Urinary bladder (tissue), 4 donors: ENCODE measurements around the gene PAPPA. TPM values are rescaled to one million over a fixed set of nuclear protein-coding genes. Genes with fewer than 3 reads are reported as not detected.

Source experiments
- DNase-seq: peaks from one replicate; pipeline ENCODE4 v3.0.0-alpha.2; 2015; ENCODE audit errors: extremely low spot score
- H3K27ac ChIP-seq: one replicate; pipeline ENCODE4 v1.5.1; 2013; ENCODE audit warnings: low read depth, mild to moderate bottlenecking, moderate library complexity
- H3K36me3 ChIP-seq: one replicate; pipeline ENCODE4 v1.6.1; 2013; ENCODE audit warnings: mild to moderate bottlenecking, moderate library complexity; ENCODE audit not compliant: insufficient read depth
- H3K4me1 ChIP-seq: one replicate; pipeline ENCODE4 v1.6.1; 2013; ENCODE audit warnings: mild to moderate bottlenecking, moderate library complexity; ENCODE audit not compliant: insufficient read depth
- H3K4me3 ChIP-seq: one replicate; pipeline ENCODE4 v1.5.1; 2013; ENCODE audit warnings: low read depth, low read length
- WGBS: extraction: QIAGEN DNeasy Blood & Tissue Kit; methylation state at CpG from one replicate; pipeline ENCODE4 v1.1.7; 2013; 5-methylcytosine and 5-hydroxymethylcytosine counted together
- polyA plus RNA-seq: library from polyadenylated mRNA; stranded (reverse); fragments of 200-250 nt; gene quantifications from one replicate; pipeline ENCODE4 v1.2.3, GENCODE V29; 2013
- total RNA-seq: library from RNA; depleted of rRNA; stranded (reverse); fragments of >200 nt; gene quantifications from one replicate; pipeline ENCODE4 v1.2.3, GENCODE V29; 2014
- donor health status: healthy with polysubstance abuse.
- donor health status: healthy.

PAPPA gene
- total and polyA plus RNA-seq, 2 donors: 4.2 to 5.9 TPM

DNA sequence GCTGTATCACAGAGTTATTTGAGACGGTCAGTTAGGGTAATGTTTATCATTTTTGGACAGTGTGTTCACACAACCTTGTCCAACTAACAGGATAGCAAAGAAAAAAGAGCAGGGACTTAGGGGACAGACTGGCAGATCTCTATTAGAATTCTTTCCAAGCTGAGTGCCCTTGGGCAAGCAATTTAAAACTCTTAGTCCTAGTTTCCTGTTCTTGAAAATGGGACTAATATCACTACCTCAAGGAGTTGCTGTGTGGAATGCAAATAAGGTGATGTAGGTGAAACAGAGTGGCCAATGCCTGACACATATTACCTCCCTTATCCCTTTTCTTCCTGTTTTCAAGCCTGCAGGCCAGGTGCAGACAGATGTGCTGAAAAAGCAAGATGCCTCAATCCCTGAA, 186.7 kb downstream of the PAPPA start:
- no peak for DNase-seq
- Histone ChIP-seq H3K4me1 (no peaks in the 10 kb centered on the region), H3K36me3 (no peaks in the 10 kb centered on the region), H3K27ac (no peak overlapping the region), H3K4me3 (no peak overlapping the region)
- WGBS: 45% methylated on average over 1 of the region's 1 CpG

GRCh38 chr9:116342061-116342460, 188.5 kb downstream of the PAPPA start:
- H3K27ac ChIP-seq: no peak overlapping the region
- no peak overlapping the region for H3K4me3 ChIP-seq
- 83% methylated on average over 1 of the region's 1 CpG for WGBS
- no peaks in the 10 kb centered on the region for H3K4me1 ChIP-seq
- H3K36me3 ChIP-seq: no peaks in the 10 kb centered on the region
- no peak for DNase-seq

DNA sequence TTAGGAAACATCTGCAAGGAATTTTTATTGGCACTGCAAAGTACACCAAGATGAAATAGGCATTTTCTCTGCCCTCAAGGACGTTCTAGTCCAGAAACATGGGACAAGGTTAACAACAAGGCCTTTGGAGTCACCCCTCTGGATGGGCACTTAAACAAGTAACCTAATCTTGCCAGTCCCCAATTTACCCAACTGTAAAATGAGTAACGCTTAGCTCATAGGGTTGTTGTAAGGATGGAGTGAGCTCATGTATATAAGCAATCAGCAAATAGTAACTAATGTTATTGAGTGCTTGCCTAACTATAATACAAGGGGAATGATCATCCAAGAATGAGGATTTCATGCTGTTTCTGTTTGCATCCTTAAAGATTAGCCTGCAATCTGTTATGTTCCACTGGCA, 189.3 kb downstream of the PAPPA start:
- no peak for DNase-seq
- H3K4me3 ChIP-seq: no peak overlapping the region
- H3K36me3 ChIP-seq: no peaks in the 10 kb centered on the region
- H3K27ac ChIP-seq: no peak overlapping the region
- 73% methylated on average over 2 of the region's 2 CpGs for WGBS
- no peaks in the 10 kb centered on the region for H3K4me1 ChIP-seq

DNA sequence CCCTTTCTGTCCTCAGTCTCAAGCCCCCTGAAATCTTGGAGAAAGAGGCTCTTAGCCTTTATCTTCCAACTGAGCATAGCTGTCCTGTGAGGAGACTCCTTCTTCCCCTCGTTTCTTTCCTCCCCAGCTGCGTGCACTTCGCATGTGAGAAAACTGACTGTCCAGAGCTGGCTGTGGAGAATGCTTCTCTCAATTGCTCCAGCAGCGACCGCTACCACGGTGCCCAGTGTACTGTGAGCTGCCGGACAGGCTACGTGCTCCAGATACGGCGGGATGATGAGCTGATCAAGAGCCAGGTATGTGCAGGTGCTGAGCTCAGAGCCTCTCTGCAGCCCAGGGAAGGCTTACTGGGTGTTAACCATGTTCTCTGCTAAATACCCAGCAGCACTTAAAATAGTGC, 190.8 kb downstream of the PAPPA start:
- H3K36me3 ChIP-seq: no peaks in the 10 kb centered on the region
- no peak overlapping the region for H3K4me3 ChIP-seq
- no peak overlapping the region for H3K27ac ChIP-seq
- WGBS: 88% methylated on average over 10 of the region's 10 CpGs
- no peaks in the 10 kb centered on the region for H3K4me1 ChIP-seq
- DNase-seq: no peak

DNA sequence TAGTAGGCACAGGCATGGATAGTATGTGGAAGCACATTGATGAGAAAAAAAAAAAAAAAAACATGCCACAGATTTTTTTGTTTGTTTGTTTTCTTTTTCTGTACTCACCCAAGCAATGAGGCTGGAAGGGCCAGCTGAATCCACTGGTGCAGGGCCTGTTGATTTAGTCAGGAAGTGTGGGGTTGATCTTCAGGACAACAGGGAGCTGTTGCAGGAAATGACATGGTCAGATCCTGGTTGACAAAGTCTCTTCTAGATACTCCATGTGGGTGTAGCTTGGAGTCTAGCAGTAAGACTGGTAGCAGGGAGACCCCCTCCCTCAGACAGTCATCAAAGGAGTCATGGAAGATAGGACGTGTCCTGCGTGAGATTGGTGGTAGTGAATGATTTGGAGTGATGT, 191.8 kb downstream of the PAPPA start:
- no peak overlapping the region for H3K4me3 ChIP-seq
- no peaks in the 10 kb centered on the region for H3K4me1 ChIP-seq
- H3K36me3 ChIP-seq: no peaks in the 10 kb centered on the region
- DNase-seq: no peak
- WGBS: 86% methylated on average over 2 of the region's 2 CpGs
- H3K27ac ChIP-seq: no peak overlapping the region

GRCh38 chr9:116345817-116346216, 192.2 kb downstream of the PAPPA start:
- DNase-seq: no peak
- H3K36me3 ChIP-seq: no peaks in the 10 kb centered on the region
- 48% methylated on average over 3 of the region's 3 CpGs for WGBS
- no peak overlapping the region for H3K4me3 ChIP-seq
- H3K4me1 ChIP-seq: no peaks in the 10 kb centered on the region
- no peak overlapping the region for H3K27ac ChIP-seq

GRCh38 chr9:116349684-116350083, 196.1 kb downstream of the PAPPA start:
- 87% methylated on average over 6 of the region's 6 CpGs for WGBS
- DNase-seq: no peak
- Histone ChIP-seq H3K36me3 (no peaks in the 10 kb centered on the region), H3K4me3 (no peak overlapping the region), H3K4me1 (no peaks in the 10 kb centered on the region), H3K27ac (no peak overlapping the region)

- DNase-seq: no peak
- WGBS: 58% methylated on average over 2 of the region's 2 CpGs
- no peak overlapping the region for H3K27ac ChIP-seq
Observed at GRCh38 chr9:116350213-116350612, 196.6 kb downstream of the PAPPA start.

GRCh38 chr9:116352958-116353357, 199.4 kb downstream of the PAPPA start:
- WGBS: 96% methylated on average over 3 of the region's 3 CpGs
- Histone ChIP-seq H3K4me1 (no peaks in the 10 kb centered on the region), H3K4me3 (no peak overlapping the region), H3K36me3 (no peaks in the 10 kb centered on the region), H3K27ac (no peak overlapping the region)
- DNase-seq: no peak

More at GRCh38 chr9:116350213-116350612, 196.6 kb downstream of the PAPPA start:
- Histone ChIP-seq H3K36me3 (no peaks in the 10 kb centered on the region), H3K4me1 (no peaks in the 10 kb centered on the region), H3K4me3 (no peak overlapping the region)

DNA sequence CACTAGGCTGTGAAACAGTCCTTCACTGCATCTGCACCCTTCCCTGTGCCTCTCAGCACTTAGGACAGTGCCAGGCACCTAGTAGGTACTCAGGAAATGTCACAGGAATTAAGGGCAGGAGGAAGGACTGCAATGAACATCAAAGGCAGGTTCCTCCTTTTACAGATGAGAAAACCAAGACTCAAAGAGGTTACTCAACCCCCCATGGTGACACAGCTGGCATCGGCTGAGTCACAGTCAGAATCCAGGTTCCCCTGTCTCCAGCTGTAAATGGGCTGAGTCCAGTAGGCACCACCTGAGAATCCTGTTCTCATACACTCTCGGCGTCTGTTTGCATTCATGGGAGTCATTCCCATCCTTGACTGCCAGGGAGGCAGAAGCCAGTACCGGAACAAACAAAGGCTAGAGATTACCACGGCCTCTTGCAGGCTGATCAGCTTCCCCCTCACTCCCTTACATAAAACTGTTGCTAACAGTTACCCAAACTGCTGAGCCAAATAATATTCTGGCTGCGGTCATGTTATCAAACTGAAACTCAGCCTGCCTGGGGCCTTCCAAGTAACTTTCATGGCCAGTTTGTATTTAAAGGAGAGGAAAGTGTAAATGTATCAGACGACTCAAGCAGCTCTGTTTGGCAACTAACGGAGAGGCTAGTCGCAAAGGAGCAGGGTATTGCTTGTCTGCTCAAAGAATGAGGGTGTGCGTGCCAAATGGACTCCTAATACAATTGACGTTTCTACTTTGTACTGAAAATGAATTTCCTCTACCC, 201.7 kb downstream of the PAPPA start:
- Histone ChIP-seq H3K4me1 (no peaks in the 10 kb centered on the region), H3K4me3 (no peak overlapping the region), H3K27ac (peak overlapping the region; percentile 31), H3K36me3 (no peaks in the 10 kb centered on the region)
- 28% methylated on average over 11 of the region's 11 CpGs for WGBS
- DNase-seq: peak; percentile 46

DNA sequence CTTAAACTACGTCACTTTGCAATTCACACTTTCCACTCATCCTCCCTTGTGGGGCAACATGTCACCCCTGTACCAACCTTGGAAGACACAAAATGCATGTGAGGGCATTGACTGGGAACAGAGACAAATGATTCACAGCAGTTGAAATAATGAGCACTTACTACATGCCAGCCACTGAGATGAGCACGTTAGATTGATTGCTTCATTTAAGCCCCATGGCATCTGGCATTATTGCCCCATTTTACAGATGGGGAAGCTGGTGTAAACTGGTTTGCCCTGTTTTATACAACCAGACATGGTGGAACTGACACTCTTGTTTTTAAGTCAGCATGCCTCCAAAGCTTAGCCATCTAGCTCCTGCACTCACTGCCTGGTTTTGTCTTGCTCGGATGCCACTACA, 204.7 kb downstream of the PAPPA start:
- Histone ChIP-seq H3K27ac (no peak overlapping the region), H3K36me3 (no peaks in the 10 kb centered on the region), H3K4me3 (no peak overlapping the region), H3K4me1 (no peaks in the 10 kb centered on the region)
- 94% methylated on average over 3 of the region's 3 CpGs for WGBS
- DNase-seq: no peak

GRCh38 chr9:116360016-116360415, 206.4 kb downstream of the PAPPA start:
- Histone ChIP-seq H3K4me3 (no peak overlapping the region), H3K27ac (no peak overlapping the region), H3K4me1 (no peaks in the 10 kb centered on the region), H3K36me3 (no peaks in the 10 kb centered on the region)
- DNase-seq: no peak
- WGBS: 75% methylated on average over 4 of the region's 4 CpGs

DNA sequence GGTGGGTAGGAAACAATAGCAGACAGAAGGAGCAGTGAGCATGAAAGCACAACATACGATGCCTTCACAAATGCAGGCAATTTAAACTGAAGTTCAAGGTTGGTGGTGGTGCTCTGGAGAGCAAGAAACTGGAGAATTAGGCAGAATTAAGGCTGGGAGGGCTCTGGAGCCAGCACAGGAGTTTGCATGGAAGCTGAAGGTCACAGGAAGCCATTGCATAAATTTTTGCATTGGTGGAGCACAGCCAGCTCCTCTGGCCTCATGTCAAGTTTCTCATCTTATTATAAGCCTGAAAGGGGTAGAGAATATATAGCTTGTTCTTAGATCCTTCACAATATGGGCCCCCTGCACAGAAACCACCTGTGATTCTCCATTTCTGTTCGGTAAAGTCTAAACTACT, 207.4 kb downstream of the PAPPA start:
- H3K36me3 ChIP-seq: no peaks in the 10 kb centered on the region
- 95% methylated on average over 2 of the region's 2 CpGs for WGBS
- no peak for DNase-seq
- no peak overlapping the region for H3K27ac ChIP-seq
- no peak overlapping the region for H3K4me3 ChIP-seq
- H3K4me1 ChIP-seq: no peaks in the 10 kb centered on the region

DNA sequence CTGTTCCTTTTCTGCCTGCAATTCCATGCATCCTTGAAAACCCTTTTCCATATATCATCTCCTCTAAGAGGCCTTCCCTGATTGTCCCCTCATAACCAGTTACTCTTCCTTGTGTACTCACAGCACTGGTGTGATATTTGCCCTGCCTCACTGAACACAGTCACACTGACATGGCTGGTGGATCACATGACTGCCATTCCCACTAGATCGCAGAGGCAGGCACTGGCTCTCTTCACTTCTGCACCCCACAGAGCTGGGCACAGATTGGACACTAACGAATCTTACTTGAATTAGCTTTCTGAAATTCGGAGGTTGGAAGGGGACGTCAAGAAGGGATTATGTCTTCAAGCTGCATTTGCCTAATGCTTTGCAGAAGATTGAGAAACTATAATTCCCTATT, 208.0 kb downstream of the PAPPA start:
- Histone ChIP-seq H3K4me3 (no peak overlapping the region), H3K27ac (no peak overlapping the region), H3K36me3 (no peaks in the 10 kb centered on the region), H3K4me1 (no peaks in the 10 kb centered on the region)
- no peak for DNase-seq
- WGBS: 83% methylated on average over 4 of the region's 4 CpGs

GRCh38 chr9:116362493-116362892, 208.9 kb downstream of the PAPPA start:
- Histone ChIP-seq H3K4me3 (no peak overlapping the region), H3K27ac (no peak overlapping the region), H3K36me3 (no peaks in the 10 kb centered on the region), H3K4me1 (no peaks in the 10 kb centered on the region)
- no peak for DNase-seq
- 92% methylated on average over 6 of the region's 6 CpGs for WGBS
